Neural crest cell (in vitro differentiated cells): Measurements from ENCODE around the gene MAP1B. TPM values are rescaled to one million over a fixed set of nuclear protein-coding genes. Genes with fewer than 3 reads are reported as not detected.
"Not testable (repeated sequence)": the region's sequence is repeated elsewhere in the genome, so short reads cannot be mapped to it uniquely, and the experiment has no call there.

Experiments
- DNase-seq: peaks from one replicate; pipeline ENCODE4 v3.0.0; 2021; ENCODE audit warnings: low read depth, mixed read lengths, low spot score
- H3K27ac Mint-ChIP-seq: one replicate; pipeline ENCODE4 v1.8.0; 2021; ENCODE audit warnings: mild to moderate bottlenecking, mixed read lengths; ENCODE audit not compliant: unreplicated experiment
- H3K27me3 Mint-ChIP-seq: 2 replicates; pipeline ENCODE4 v1.8.0; 2021; ENCODE audit warnings: low read depth, mild to moderate bottlenecking, mixed read lengths
- H3K36me3 Mint-ChIP-seq: 2 replicates; pipeline ENCODE4 v1.8.0; 2021; ENCODE audit warnings: low read depth, mild to moderate bottlenecking, mixed read lengths
- H3K4me1 Mint-ChIP-seq: 2 replicates; pipeline ENCODE4 v1.8.0; 2021; ENCODE audit warnings: mixed read lengths
- H3K4me3 Mint-ChIP-seq: one replicate; pipeline ENCODE4 v1.8.0; 2021; ENCODE audit warnings: mild to moderate bottlenecking, mixed read lengths
- H3K9me3 Mint-ChIP-seq: 2 replicates; pipeline ENCODE4 v1.8.0; 2021; ENCODE audit warnings: mixed read lengths
- total RNA-seq: library from RNA; stranded (reverse); gene quantifications from 2 replicates; pipeline ENCODE4 v1.2.1, GENCODE V29; 2021
- TF ChIP-seq, protein P1 (sequence below): fragments of 200-600 bp; sonication (generic); conservative IDR thresholded peaks from 2 replicates; pipeline ENCODE4 v1.5.0; 2021; ENCODE audit warnings: antibody characterized with exemption, mild to moderate bottlenecking

MAP1B gene
- total RNA-seq, 1 donor from 2014 or later = 256 TPM

DNA sequence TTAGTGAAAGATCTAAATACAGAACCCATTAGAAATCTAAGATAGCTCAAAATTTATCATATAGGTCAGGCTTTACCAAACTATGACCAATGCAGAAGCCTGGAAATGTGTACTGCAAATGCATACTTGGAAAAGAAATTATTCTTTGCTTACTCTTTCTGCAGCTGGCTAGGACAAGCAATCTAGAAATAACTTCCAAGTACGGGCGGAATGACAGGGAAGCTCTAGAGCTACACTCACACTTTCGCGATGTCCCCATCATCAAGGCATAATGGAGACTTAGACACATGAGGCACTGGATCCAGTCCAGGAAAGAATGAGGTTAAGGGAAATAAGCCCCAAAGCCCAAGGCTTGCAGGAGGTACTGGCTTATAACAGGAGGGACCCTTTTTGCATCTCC, 22.4 kb upstream of the MAP1B start:
- DNase-seq = no peak
- H3K27ac Mint-ChIP-seq = no peak overlapping the region
- TF ChIP-seq, protein P1, sequence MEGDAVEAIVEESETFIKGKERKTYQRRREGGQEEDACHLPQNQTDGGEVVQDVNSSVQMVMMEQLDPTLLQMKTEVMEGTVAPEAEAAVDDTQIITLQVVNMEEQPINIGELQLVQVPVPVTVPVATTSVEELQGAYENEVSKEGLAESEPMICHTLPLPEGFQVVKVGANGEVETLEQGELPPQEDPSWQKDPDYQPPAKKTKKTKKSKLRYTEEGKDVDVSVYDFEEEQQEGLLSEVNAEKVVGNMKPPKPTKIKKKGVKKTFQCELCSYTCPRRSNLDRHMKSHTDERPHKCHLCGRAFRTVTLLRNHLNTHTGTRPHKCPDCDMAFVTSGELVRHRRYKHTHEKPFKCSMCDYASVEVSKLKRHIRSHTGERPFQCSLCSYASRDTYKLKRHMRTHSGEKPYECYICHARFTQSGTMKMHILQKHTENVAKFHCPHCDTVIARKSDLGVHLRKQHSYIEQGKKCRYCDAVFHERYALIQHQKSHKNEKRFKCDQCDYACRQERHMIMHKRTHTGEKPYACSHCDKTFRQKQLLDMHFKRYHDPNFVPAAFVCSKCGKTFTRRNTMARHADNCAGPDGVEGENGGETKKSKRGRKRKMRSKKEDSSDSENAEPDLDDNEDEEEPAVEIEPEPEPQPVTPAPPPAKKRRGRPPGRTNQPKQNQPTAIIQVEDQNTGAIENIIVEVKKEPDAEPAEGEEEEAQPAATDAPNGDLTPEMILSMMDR = no peak
- no peaks in the 10 kb centered on the region for H3K36me3 Mint-ChIP-seq
- no peak overlapping the region for H3K4me3 Mint-ChIP-seq
- peaks cover 24% of the 10 kb centered on the region for H3K4me1 Mint-ChIP-seq
- H3K9me3 Mint-ChIP-seq = no peaks in the 10 kb centered on the region
- H3K27me3 Mint-ChIP-seq = no peaks in the 10 kb centered on the region

GRCh38 chr5:72085319-72085718, 22.0 kb upstream of the MAP1B start:
- no peaks in the 10 kb centered on the region for H3K9me3 Mint-ChIP-seq

DNA sequence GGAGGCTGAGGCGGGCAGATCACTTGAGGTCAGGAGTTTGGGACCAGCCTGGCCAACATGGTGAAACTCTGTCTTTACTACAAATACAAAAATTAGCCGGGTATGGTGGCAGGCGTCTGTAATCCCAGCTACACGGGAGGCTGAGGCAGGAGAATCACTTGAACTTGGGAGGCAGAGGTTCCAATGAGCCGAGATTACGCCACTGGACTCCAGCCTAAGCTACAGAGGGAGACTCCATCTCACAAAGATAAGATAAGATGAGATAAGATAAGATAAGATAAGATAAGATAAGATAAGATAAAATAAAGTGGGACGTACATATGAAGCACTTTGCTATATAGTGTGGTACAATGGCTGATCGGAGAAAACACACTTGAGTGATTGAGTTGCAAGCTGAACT, 17.6 kb upstream of the MAP1B start:
- not testable (repeated sequence) for DNase-seq, H3K36me3 Mint-ChIP-seq, H3K27me3 Mint-ChIP-seq, H3K9me3 Mint-ChIP-seq, H3K27ac Mint-ChIP-seq, H3K4me3 Mint-ChIP-seq
- H3K4me1 Mint-ChIP-seq = peaks cover 13% of the 10 kb centered on the region

More at GRCh38 chr5:72085319-72085718, 22.0 kb upstream of the MAP1B start:
- DNase-seq = no peak
- H3K4me1 Mint-ChIP-seq = peaks cover 24% of the 10 kb centered on the region
- TF ChIP-seq, protein P1 = no peak
- no peaks in the 10 kb centered on the region for H3K27me3 Mint-ChIP-seq
- H3K27ac Mint-ChIP-seq = no peak overlapping the region
- H3K4me3 Mint-ChIP-seq = no peak overlapping the region
- H3K36me3 Mint-ChIP-seq = no peaks in the 10 kb centered on the region

- no peak overlapping the region for H3K4me3 Mint-ChIP-seq
- no peaks in the 10 kb centered on the region for H3K36me3 Mint-ChIP-seq
- H3K27ac Mint-ChIP-seq = no peak overlapping the region
- DNase-seq = no peak
- H3K9me3 Mint-ChIP-seq = no peaks in the 10 kb centered on the region
- TF ChIP-seq, protein P1 = no peak
- H3K27me3 Mint-ChIP-seq = no peaks in the 10 kb centered on the region
- no peaks in the 10 kb centered on the region for H3K4me1 Mint-ChIP-seq
These were observed 15.2 kb upstream of the MAP1B start for GRCh38 chr5:72092074-72092473.

GRCh38 chr5:72093217-72093616, 14.1 kb upstream of the MAP1B start:
- H3K4me1 Mint-ChIP-seq = no peaks in the 10 kb centered on the region
- no peak overlapping the region for H3K4me3 Mint-ChIP-seq
- no peaks in the 10 kb centered on the region for H3K36me3 Mint-ChIP-seq
- DNase-seq = no peak
- H3K27me3 Mint-ChIP-seq = no peaks in the 10 kb centered on the region
- no peak overlapping the region for H3K27ac Mint-ChIP-seq
- H3K9me3 Mint-ChIP-seq = no peaks in the 10 kb centered on the region
- TF ChIP-seq, protein P1 = no peak

DNA sequence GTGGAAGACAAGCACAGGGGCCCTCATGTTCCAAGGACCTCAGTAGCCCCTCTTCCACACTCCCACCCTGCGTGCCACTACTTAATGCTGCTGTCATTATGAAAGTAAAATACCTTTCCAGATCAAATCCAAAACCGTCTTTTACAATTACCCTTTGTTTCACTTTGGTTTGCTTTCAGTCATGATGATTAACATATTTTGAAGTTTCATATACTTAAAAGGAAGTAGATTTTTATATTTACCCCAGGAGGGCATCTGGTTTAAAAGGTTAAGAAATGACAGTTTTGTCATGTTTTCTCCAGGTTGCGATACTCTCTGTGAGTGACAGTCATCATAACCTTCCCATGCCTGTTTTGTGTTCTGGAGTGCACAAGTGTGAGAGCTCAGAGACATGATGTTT, 13.5 kb upstream of the MAP1B start:
- H3K36me3 Mint-ChIP-seq = no peaks in the 10 kb centered on the region
- H3K27me3 Mint-ChIP-seq = no peaks in the 10 kb centered on the region
- no peaks in the 10 kb centered on the region for H3K4me1 Mint-ChIP-seq
- H3K27ac Mint-ChIP-seq = no peak overlapping the region
- TF ChIP-seq, protein P1 = no peak
- H3K4me3 Mint-ChIP-seq = no peak overlapping the region
- DNase-seq = no peak
- H3K9me3 Mint-ChIP-seq = no peaks in the 10 kb centered on the region
